Left ventricle myocardium inferior (tissue), 1 donor: Measurements from ENCODE around the gene SYTL2. TPM values are rescaled to one million over a fixed set of nuclear protein-coding genes. Genes with fewer than 3 reads are reported as not detected.

Experiments used
- DNase-seq: peaks from one replicate; pipeline ENCODE4 v3.0.0-alpha.2; 2020
- H3K27ac ChIP-seq: fragments of 200-600 bp; replicated peaks from 2 replicates; pipeline ENCODE4 v1.8.0; 2021
- H3K27me3 ChIP-seq: fragments of 200-600 bp; 2 replicates; pipeline ENCODE4 v1.8.0; 2021; ENCODE audit warnings: low read depth
- H3K36me3 ChIP-seq: fragments of 200-600 bp; 2 replicates; pipeline ENCODE4 v1.8.0; 2021
- H3K4me1 ChIP-seq: fragments of 200-600 bp; 2 replicates; pipeline ENCODE4 v1.8.0; 2021
- H3K4me3 ChIP-seq: fragments of 200-600 bp; 2 replicates; pipeline ENCODE4 v1.8.0; 2021; ENCODE audit warnings: mild to moderate bottlenecking, moderate library complexity
- H3K9me3 ChIP-seq: fragments of 200-600 bp; replicated peaks from 2 replicates; pipeline ENCODE4 v1.8.0; 2021
- intact Hi-C: fragments of 100-400 bp; cut with micrococcal nuclease; formaldehyde crosslinking; loops from one replicate; pipeline ENCODE4 v1.11.0; 2022
- total RNA-seq: library from RNA; stranded (reverse); fragmentation: NEBNext Ultra II Directional; extraction: Animal tissue kit (Norgen Biotek cat#: 25700); gene quantifications from one replicate; pipeline ENCODE4 v1.2.1, GENCODE V29; 2021
- TF ChIP-seq, protein P1 (sequence below): fragments of 200-600 bp; IDR thresholded peaks from 2 replicates; pipeline ENCODE4 v1.8.0; 2021; ENCODE audit warnings: antibody characterized with exemption, mild to moderate bottlenecking, borderline replicate concordance
- donor health status: DM: no; HTN: yes; CAD: no; lungs with severe emphysema.

Gene SYTL2
- total RNA-seq, 1 donor from 2014 or later = 3.8 TPM

GRCh38 chr11:85806016-85806415 is 4.9 kb downstream of the SYTL2 start:
- Histone ChIP-seq H3K4me3 (no peak overlapping the region), H3K27me3 (no peaks in the 10 kb centered on the region), H3K36me3 (no peaks in the 10 kb centered on the region), H3K27ac (no peak overlapping the region), H3K9me3 (no peaks in the 10 kb centered on the region), H3K4me1 (peaks cover 12% of the 10 kb centered on the region)
- no peak for DNase-seq
- TF ChIP-seq, protein P1, sequence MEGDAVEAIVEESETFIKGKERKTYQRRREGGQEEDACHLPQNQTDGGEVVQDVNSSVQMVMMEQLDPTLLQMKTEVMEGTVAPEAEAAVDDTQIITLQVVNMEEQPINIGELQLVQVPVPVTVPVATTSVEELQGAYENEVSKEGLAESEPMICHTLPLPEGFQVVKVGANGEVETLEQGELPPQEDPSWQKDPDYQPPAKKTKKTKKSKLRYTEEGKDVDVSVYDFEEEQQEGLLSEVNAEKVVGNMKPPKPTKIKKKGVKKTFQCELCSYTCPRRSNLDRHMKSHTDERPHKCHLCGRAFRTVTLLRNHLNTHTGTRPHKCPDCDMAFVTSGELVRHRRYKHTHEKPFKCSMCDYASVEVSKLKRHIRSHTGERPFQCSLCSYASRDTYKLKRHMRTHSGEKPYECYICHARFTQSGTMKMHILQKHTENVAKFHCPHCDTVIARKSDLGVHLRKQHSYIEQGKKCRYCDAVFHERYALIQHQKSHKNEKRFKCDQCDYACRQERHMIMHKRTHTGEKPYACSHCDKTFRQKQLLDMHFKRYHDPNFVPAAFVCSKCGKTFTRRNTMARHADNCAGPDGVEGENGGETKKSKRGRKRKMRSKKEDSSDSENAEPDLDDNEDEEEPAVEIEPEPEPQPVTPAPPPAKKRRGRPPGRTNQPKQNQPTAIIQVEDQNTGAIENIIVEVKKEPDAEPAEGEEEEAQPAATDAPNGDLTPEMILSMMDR = no peak
- intact Hi-C loops = no loop called here

DNA sequence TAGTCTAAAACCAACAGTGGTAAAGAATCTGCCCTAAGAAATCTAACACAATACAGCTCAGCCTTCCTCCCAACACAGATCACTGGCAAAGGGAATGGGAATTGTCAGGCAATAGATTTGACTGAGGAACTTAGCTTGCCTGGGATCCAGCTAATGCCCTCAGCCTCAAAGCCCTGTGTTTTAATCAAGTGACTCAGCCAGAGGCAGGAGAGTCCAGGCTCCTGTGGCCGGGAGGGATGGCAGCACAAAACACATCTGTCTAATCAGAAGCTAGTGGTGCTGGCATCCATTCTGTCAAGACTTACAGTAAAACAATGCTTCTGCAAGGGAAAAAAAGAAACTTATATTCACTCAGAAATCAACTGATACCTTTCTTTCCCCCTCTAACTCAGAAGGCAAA is 5.6 kb downstream of the SYTL2 start:
- Histone ChIP-seq H3K4me1 (peaks cover 7% of the 10 kb centered on the region), H3K4me3 (no peak overlapping the region), H3K27ac (no peak overlapping the region), H3K9me3 (no peaks in the 10 kb centered on the region), H3K27me3 (no peaks in the 10 kb centered on the region), H3K36me3 (no peaks in the 10 kb centered on the region)
- TF ChIP-seq, protein P1 = no peak
- intact Hi-C loops = no loop called here
- DNase-seq = no peak

DNA sequence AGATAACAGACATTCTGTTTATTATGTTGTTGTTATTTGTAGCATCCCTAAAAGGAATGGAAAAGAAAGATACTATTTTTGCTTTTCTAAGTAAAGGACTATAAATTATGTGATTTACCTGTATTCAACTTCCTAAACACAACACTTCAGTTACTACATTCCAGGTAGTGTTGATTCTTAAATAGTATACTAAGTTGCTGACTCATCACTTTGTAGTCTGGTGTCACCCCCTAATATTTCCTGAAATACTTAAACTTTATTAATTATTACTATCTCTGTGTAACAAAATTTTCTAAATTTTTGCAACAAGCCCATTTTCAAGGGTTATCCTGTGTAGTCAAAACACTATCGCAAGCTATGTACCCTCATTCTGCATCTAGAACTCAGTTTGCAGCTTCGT is 7.0 kb downstream of the SYTL2 start:
- TF ChIP-seq, protein P1 = no peak
- DNase-seq = no peak
- Histone ChIP-seq H3K27ac (no peak overlapping the region), H3K4me1 (no peaks in the 10 kb centered on the region), H3K27me3 (no peaks in the 10 kb centered on the region), H3K36me3 (no peaks in the 10 kb centered on the region), H3K9me3 (no peaks in the 10 kb centered on the region), H3K4me3 (no peak overlapping the region)
- intact Hi-C loops = no loop called here

- Histone ChIP-seq H3K27me3 (no peaks in the 10 kb centered on the region), H3K4me3 (no peak overlapping the region), H3K27ac (no peak overlapping the region), H3K36me3 (no peaks in the 10 kb centered on the region), H3K9me3 (no peaks in the 10 kb centered on the region), H3K4me1 (no peaks in the 10 kb centered on the region)
- DNase-seq = no peak
- intact Hi-C loops = no loop called here
- TF ChIP-seq, protein P1 = no peak
Measured at GRCh38 chr11:85803303-85803702, 7.6 kb downstream of the SYTL2 start.

DNA sequence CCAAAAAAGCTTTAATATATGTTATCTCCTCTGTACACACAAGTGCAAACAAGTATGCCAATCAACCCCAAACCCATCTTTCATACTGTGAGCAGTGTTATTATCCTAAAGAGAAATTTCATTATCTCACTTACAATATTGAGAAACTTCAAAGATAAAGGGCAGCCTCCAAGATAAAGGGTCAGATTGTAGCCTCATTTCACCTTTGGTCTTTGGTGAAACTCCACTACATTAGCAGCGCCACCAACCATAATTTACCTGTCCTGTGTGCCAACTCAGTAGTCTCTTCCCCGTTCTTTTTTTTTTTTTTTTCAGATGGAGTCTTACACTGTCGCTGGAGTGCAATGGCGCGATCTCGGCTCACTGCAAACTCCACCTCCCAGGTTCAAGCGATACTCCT is 9.4 kb downstream of the SYTL2 start:
- no peaks in the 10 kb centered on the region for H3K4me1 ChIP-seq
- no peak for DNase-seq
- H3K9me3 ChIP-seq = no peaks in the 10 kb centered on the region
- intact Hi-C loops = no loop called here
- H3K36me3 ChIP-seq = no peaks in the 10 kb centered on the region
- H3K27ac ChIP-seq = no peak overlapping the region
- H3K27me3 ChIP-seq = no peaks in the 10 kb centered on the region
- TF ChIP-seq, protein P1 = no peak
- H3K4me3 ChIP-seq = no peak overlapping the region
